GM06990 (cell line): ENCODE data around the gene MDFI.

Experiments
- DNase-seq: peaks from one replicate; pipeline ENCODE4 v3.0.0-alpha.2; 2011; ENCODE audit not compliant: insufficient read length; ENCODE audit errors: extremely low read depth
- H3K27me3 ChIP-seq: replicated peaks from 2 replicates; pipeline ENCODE4 v1.6.0; 2011; ENCODE audit warnings: low read length; ENCODE audit not compliant: control insufficient read depth, insufficient read depth
- H3K36me3 ChIP-seq: 2 replicates; pipeline ENCODE4 v1.5.1; 2011; ENCODE audit warnings: low read length; ENCODE audit not compliant: control insufficient read depth, insufficient read depth
- H3K4me3 ChIP-seq: replicated peaks from 2 replicates; pipeline ENCODE4 v1.5.1; 2011; ENCODE audit warnings: low read depth, mild to moderate bottlenecking, control low read depth, low read length
- TF ChIP-seq, protein P1 (sequence below): IDR thresholded peaks from 2 replicates; pipeline ENCODE4 v1.5.1; 2011; ENCODE audit warnings: low read length, control low read depth, mild to moderate bottlenecking, inconsistent platforms; ENCODE audit not compliant: insufficient read depth, poor library complexity, severe bottlenecking

The MDFI gene

DNA sequence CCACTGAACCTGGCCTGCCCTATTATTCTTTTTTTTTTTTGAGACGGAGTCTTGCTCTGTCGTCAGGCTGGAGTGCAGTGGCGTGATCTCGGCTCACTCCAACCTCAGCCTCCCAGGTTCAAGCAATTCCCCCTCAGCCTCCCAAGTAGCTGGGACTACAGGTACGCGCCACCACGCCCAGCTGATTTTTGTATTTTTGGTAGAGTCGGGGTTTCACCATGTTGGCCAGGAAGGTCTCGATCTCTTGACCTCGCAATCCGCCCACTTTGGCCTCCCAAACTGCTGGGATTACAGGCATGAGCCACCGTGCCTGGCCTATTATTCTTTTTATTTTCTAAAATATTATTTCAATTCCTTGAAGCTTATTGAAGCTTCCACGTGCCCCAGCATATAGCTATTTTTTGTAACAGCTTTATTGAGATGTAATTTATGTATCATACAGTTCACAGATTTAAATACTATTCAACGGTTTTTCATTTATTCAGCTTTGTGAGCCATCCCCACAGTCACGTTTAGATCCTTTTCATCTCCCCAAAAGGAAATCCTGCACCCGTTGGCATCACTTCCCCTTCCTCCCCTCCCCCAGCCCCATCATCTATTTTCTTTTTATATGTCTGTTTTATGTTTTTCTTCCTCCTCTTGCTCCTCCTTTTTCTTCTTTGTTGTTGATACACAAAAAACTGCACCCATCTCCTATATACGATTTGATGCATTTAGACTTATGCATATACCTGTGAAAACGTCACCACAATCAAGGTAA is 13.5 kb upstream of the MDFI start:
- no peak overlapping the region for H3K4me3 ChIP-seq

DNA sequence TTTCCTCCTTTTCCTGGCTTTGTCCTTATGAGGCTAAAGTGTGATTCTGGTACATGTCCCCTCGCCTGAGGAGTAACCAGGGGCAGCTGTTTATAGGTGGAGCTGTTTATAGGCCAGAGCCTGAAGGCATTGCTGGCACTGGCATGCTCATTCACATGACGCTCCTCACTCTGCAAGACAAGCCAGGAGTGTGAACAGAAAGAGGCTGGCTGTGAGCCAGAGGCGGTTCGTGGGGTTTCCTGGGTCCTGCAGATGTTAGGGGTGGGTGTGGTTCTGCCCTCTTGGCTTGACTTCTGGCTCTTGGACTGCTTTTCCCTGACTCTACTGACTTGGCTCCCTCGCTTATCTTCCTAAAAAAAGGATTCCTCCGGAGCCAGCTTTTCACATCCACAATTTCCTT is 12.8 kb upstream of the MDFI start:
- Histone ChIP-seq H3K27me3 (no peaks in the 10 kb centered on the region; the same call in 1 of the 2 replicates), H3K36me3 (no peaks in the 10 kb centered on the region), H3K4me3 (no peak overlapping the region)
- TF ChIP-seq, protein P1, sequence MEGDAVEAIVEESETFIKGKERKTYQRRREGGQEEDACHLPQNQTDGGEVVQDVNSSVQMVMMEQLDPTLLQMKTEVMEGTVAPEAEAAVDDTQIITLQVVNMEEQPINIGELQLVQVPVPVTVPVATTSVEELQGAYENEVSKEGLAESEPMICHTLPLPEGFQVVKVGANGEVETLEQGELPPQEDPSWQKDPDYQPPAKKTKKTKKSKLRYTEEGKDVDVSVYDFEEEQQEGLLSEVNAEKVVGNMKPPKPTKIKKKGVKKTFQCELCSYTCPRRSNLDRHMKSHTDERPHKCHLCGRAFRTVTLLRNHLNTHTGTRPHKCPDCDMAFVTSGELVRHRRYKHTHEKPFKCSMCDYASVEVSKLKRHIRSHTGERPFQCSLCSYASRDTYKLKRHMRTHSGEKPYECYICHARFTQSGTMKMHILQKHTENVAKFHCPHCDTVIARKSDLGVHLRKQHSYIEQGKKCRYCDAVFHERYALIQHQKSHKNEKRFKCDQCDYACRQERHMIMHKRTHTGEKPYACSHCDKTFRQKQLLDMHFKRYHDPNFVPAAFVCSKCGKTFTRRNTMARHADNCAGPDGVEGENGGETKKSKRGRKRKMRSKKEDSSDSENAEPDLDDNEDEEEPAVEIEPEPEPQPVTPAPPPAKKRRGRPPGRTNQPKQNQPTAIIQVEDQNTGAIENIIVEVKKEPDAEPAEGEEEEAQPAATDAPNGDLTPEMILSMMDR = no peak
- DNase-seq = no peak

More for the DNA sequence above, 13.5 kb upstream of the MDFI start:
- Histone ChIP-seq H3K27me3 (no peaks in the 10 kb centered on the region), H3K36me3 (no peaks in the 10 kb centered on the region)
- TF ChIP-seq, protein P1 = no peak
- no peak for DNase-seq

DNA sequence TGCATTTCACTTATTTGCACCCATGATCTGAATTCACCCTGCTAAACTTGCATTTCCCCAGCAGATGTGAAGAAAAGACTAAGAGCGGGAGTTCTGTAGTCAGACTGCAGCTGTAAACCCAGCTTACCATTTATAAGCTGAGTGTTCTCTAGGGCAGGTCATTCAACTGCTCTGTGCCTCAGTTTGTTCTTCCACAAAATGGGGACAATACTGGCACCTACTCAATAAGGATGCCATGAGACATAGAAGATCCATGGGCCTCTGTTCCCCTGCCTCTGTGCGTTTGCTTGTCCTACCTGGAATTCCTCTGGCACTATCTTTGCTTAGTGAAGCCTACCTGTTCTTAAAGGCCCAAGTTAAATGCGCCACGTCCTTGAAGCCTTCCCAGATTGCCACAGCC is 12.2 kb upstream of the MDFI start:
- TF ChIP-seq, protein P1 = no peak
- DNase-seq = no peak
- H3K36me3 ChIP-seq = no peaks in the 10 kb centered on the region
- H3K27me3 ChIP-seq = peaks cover 2% of the 10 kb centered on the region
- H3K4me3 ChIP-seq = no peak overlapping the region

DNA sequence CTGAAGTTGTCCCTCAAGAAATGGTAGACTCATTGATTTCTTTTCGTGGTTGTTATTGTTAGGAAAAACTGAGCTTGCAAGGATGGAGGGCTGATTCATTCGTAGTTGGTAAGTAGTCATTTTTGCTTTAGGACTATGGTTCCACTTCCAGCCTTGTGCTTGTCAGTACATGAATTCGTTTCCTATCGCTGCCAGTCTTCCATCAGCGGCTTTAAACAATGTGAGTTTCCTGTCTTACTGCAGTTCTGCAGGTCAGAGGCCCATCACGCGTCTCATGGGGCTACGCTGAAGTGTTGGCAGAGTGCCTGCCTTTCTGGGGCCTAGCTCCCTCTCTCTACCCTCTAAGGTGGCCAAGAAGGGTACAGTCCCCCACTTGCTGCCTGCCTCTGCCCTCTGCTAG is 11.4 kb upstream of the MDFI start:
- TF ChIP-seq, protein P1 = no peak
- Histone ChIP-seq H3K36me3 (no peaks in the 10 kb centered on the region), H3K4me3 (no peak overlapping the region), H3K27me3 (peaks cover 2% of the 10 kb centered on the region)
- DNase-seq = no peak

DNA sequence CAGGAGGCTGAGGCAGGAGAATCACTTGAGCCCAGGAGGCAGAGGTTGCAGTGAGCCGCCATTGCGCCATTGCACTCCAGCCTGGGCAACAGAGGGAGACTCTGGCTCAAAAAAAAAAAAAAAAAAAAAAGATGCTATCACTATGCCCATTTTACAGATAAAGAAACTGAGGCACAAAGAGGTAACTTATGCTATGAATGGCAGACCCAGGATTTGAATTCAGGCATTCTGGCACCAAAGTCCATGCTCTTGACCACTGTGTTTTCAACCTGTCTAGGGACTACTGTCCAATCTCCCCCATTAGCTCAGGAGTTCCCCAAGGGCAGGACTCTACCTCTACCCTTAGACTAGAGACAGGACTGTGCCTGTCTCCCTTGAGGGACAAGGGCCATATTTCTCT is 9.1 kb upstream of the MDFI start:
- DNase-seq = no peak
- Histone ChIP-seq H3K36me3 (no peaks in the 10 kb centered on the region), H3K27me3 (peaks cover 2% of the 10 kb centered on the region), H3K4me3 (no peak overlapping the region)
- TF ChIP-seq, protein P1 = no peak
